Sigmoid colon (tissue), 3 donors: ENCODE measurements around the gene SOX4.

Experiments used
- CTCF ChIP-seq, 4 experiments: fragments of 450-650 bp in 3 of 4; fragments of 200-600 bp in 1 of 4; IDR thresholded peaks; one replicate each; pipeline ENCODE4 v1.5.1; 2016 to 2019; ENCODE audit warnings: antibody characterized with exemption in 4 of 4, mild to moderate bottlenecking in 3 of 4, moderate library complexity in 2 of 4
- POLR2A ChIP-seq, 2 donors: fragments of 450-650 bp; IDR thresholded peaks; one replicate each; pipeline ENCODE4 v1.6.1; 2016; ENCODE audit warnings: antibody characterized with exemption in 2 of 2, mild to moderate bottlenecking in 2 of 2, moderate library complexity in 2 of 2

DNA sequence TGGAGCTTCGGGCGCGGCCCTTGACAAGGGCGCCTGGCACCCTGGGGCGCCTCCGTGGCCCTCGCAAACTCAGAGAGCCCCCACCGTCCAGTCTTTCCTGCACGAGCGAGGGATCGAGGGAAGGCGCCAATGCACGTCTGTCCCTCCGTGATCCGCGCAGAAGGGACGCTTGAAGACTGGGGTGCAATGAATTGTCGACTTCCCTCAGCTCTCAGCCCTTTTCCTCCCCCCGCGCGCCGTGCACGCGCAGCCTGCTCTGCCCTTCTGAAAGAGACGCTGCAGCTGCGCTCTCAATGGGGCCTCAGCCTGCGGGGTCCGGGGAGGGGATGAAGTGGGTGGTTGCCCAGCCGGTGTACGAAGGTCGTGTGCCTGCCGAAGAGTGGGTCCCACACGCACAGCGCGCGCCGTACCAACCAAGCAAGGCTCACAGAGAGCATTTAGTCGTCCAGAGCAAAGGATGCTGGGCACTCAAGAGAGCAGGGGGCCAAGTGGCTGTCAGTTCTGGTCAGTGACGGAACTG is 5.5 kb upstream of the SOX4 start:
- TF ChIP-seq POLR2A (IDR thresholded peaks at IDR 0.05): no peak
- TF ChIP-seq CTCF (IDR thresholded peaks at IDR 0.05): no peak
